Mucosa of descending colon (tissue), 3 donors: ENCODE results near the gene PSMD1. TPM values are rescaled to one million over a fixed set of nuclear protein-coding genes. Genes with fewer than 3 reads are reported as not detected.
"Not testable (repeated sequence)": the region's sequence is repeated elsewhere in the genome, so short reads cannot be mapped to it uniquely, and the experiment has no call there.

Experiments used
- ATAC-seq: fragments of 200-7000 bp; cut with Tn5 transposase; one replicate; pipeline ENCODE4 v1.9.1; 2020; ENCODE audit warnings: mild to moderate bottlenecking, moderate library complexity
- DNase-seq, 3 donors: peaks; one replicate each; pipeline ENCODE4 v3.0.0-alpha.2; 2020
- H3K36me3 ChIP-seq: fragments of 200-600 bp; one replicate; pipeline ENCODE4 v1.8.0; 2021; ENCODE audit warnings: low read depth, mild to moderate bottlenecking
- H3K4me1 ChIP-seq: fragments of 200-600 bp; one replicate; pipeline ENCODE4 v1.8.0; 2021; ENCODE audit warnings: low read depth, mild to moderate bottlenecking
- H3K4me3 ChIP-seq: fragments of 200-600 bp; one replicate; pipeline ENCODE4 v1.8.0; 2021; ENCODE audit warnings: mild to moderate bottlenecking
- H3K9me3 ChIP-seq: fragments of 200-600 bp; one replicate; pipeline ENCODE4 v1.8.0; 2021; ENCODE audit warnings: mild to moderate bottlenecking
- CTCF ChIP-seq: fragments of 200-600 bp; IDR thresholded peaks from one replicate; pipeline ENCODE4 v1.8.0; 2022; ENCODE audit warnings: antibody characterized with exemption, mild to moderate bottlenecking
- intact Hi-C, 2 donors: fragments of 100-400 bp; cut with DNase I in 1 of 2; cut with micrococcal nuclease in 1 of 2; formaldehyde crosslinking; loops; one replicate each; pipeline versions ENCODE4 v1.11.0 to v1.11.1; 2022; cut with DNase I, micrococcal nuclease
- total RNA-seq, 3 donors: library from RNA; stranded (reverse); fragmentation: NEBNext Ultra II Directional in 2 of 3; extraction: Animal tissue kit (Norgen Biotek cat#: 25700) in 2 of 3; gene quantifications; one replicate each; pipeline versions ENCODE4 v1.2.1 to v1.2.4, GENCODE V29; 2021 to 2023
- donor health status: DM: no; HTN: no; CAD: no; lungs with moderate emphysema.
- donor health status: DM: no; HTN: no; CAD: no.
- donor health status: DM: no; HTN: yes; CAD: no.

The PSMD1 gene
- total RNA-seq, 3 donors from 2014 or later: 68.1 to 90.4 (median 76.6) TPM

- intact Hi-C loops: no loop called here
- Histone ChIP-seq H3K9me3 (no peaks in the 10 kb centered on the region), H3K36me3 (no peaks in the 10 kb centered on the region), H3K4me1 (no peaks in the 10 kb centered on the region), H3K4me3 (no peak overlapping the region)
- no peak for TF ChIP-seq CTCF
- DNase-seq (no peak), ATAC-seq (no peak)
These were observed 40.0 kb upstream of the PSMD1 start for GRCh38 chr2:231016566-231017230.

- Histone ChIP-seq H3K9me3 (no peaks in the 10 kb centered on the region), H3K4me3 (no peak overlapping the region), H3K36me3 (no peaks in the 10 kb centered on the region), H3K4me1 (no peaks in the 10 kb centered on the region)
- no peak for TF ChIP-seq CTCF
- intact Hi-C loops: no loop called here
- no peak for ATAC-seq
- no peak for DNase-seq
These were observed 39.5 kb upstream of the PSMD1 start for GRCh38 chr2:231017231-231017598.

GRCh38 chr2:231018184-231018583, 38.5 kb upstream of the PSMD1 start:
- ATAC-seq: no peak
- intact Hi-C loops: no loop called here
- no peak overlapping the region for H3K4me3 ChIP-seq

GRCh38 chr2:231025059-231025458, 31.6 kb upstream of the PSMD1 start:
- H3K9me3 ChIP-seq, H3K36me3 ChIP-seq, ATAC-seq, DNase-seq, H3K4me3 ChIP-seq, intact Hi-C loops, H3K4me1 ChIP-seq: not testable (repeated sequence)

More at GRCh38 chr2:231018184-231018583, 38.5 kb upstream of the PSMD1 start:
- Histone ChIP-seq H3K36me3 (no peaks in the 10 kb centered on the region), H3K4me1 (no peaks in the 10 kb centered on the region), H3K9me3 (no peaks in the 10 kb centered on the region)
- TF ChIP-seq CTCF: no peak
- DNase-seq: no peak

GRCh38 chr2:231028889-231029288, 27.8 kb upstream of the PSMD1 start:
- Histone ChIP-seq H3K9me3 (no peaks in the 10 kb centered on the region), H3K4me1 (peaks cover 13% of the 10 kb centered on the region), H3K4me3 (no peak overlapping the region), H3K36me3 (no peaks in the 10 kb centered on the region)
- intact Hi-C loops: no loop called here
- TF ChIP-seq CTCF: no peak
- ATAC-seq (no peak), DNase-seq (no peak)

- no peak for TF ChIP-seq CTCF
- peaks cover 19% of the 10 kb centered on the region for H3K4me1 ChIP-seq
- no peak for DNase-seq
- no peak for ATAC-seq
- intact Hi-C loops: no loop called here
- no peak overlapping the region for H3K4me3 ChIP-seq
- no peaks in the 10 kb centered on the region for H3K9me3 ChIP-seq
- no peaks in the 10 kb centered on the region for H3K36me3 ChIP-seq
These were observed 27.1 kb upstream of the PSMD1 start for GRCh38 chr2:231029563-231029962.
